ENCODE data around the gene NOS3. TPM values are rescaled to one million over a fixed set of nuclear protein-coding genes. Genes with fewer than 3 reads are reported as not detected.

NOS3 gene
- total and polyA plus RNA-seq, 7 donors, result 1.4 to 13.2 (median 5.8) TPM

DNA sequence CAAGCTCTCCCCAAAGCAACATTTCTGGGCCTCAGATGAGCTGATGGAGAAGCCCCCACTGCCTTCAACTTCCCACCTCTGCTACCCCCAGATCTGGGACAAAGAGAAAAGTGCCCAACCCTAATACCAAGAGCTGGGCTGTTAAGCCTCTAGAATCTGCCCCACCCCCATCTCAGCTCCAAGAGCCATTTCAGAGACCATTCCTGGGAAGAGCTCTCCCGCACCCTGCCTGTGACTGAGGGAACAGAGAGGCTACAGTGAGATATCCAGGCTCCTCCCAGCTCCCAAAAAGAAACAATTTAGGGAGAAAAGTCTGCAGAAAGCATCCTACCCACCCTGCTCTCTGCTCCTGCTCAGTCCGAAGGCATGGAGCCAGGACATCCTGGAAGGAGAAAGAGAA, 10.2 kb upstream of the NOS3 start:
- no peaks in the 10 kb centered on the region for H3K9me3 ChIP-seq
- H3K4me1 ChIP-seq, result no peaks in the 10 kb centered on the region
- H3K27ac ChIP-seq, result no peak overlapping the region
- ATAC-seq, result no peak
- intact Hi-C loops (cut with DNase I), result loop anchor here (2.0 to 10.0 kb wide), 2 partner anchors 78 to 196 kb away; no protein-coding TSS in a partner anchor
- no peaks in the 10 kb centered on the region for H3K36me3 ChIP-seq (ENCODE audit: insufficient read depth in 1 of 2, low read depth in 1 of 2)
- DNase-seq, result no peak
- peaks cover 0 to 68% (median 13%) of the 10 kb centered on the region in 3 donors for H3K27me3 ChIP-seq (ENCODE audit: insufficient read depth in 3 of 3, low read length in 2 of 3)
- no peak overlapping the region for H3K4me3 ChIP-seq
- WGBS, 3 donors, result 49 to 65% (median 63%) methylated on average over 2 of the region's 2 CpGs
- TF ChIP-seq, protein P1, sequence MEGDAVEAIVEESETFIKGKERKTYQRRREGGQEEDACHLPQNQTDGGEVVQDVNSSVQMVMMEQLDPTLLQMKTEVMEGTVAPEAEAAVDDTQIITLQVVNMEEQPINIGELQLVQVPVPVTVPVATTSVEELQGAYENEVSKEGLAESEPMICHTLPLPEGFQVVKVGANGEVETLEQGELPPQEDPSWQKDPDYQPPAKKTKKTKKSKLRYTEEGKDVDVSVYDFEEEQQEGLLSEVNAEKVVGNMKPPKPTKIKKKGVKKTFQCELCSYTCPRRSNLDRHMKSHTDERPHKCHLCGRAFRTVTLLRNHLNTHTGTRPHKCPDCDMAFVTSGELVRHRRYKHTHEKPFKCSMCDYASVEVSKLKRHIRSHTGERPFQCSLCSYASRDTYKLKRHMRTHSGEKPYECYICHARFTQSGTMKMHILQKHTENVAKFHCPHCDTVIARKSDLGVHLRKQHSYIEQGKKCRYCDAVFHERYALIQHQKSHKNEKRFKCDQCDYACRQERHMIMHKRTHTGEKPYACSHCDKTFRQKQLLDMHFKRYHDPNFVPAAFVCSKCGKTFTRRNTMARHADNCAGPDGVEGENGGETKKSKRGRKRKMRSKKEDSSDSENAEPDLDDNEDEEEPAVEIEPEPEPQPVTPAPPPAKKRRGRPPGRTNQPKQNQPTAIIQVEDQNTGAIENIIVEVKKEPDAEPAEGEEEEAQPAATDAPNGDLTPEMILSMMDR (IDR thresholded peaks at IDR 0.05), result no peak

DNA sequence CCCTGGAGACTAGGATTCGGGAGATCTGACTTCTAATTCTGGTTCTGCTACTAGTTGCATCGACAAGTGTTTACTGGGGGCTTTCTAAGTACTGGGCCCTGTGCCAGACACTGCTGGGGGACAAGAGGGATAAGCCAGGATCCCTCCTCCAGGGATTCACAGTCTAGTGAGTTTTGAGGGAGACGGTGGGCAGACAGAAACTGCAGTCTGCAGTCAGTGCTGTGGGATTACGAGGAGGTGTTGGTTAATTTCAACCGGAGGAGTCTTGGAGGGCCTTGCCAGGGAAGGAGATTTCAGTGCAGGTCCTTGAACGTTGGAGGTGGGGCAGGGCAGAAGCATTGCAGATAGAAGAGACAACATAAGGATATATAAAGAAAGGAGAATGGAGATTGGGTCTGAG, 9.2 kb upstream of the NOS3 start:
- ATAC-seq (no peak), DNase-seq (no peak)
- TF ChIP-seq, protein P1 (IDR thresholded peaks at IDR 0.05), result no peak
- 42 to 52% (median 51%) methylated on average over 6 of the region's 6 CpGs for WGBS, 3 donors
- no peak overlapping the region for H3K27ac ChIP-seq
- peaks cover 0 to 58% (median 13%) of the 10 kb centered on the region in 3 donors for H3K27me3 ChIP-seq (ENCODE audit: insufficient read depth in 3 of 3, low read length in 2 of 3)
- intact Hi-C loops (cut with DNase I), result loop anchor here (2.0 to 10.0 kb wide), 2 partner anchors 79 to 197 kb away; no protein-coding TSS in a partner anchor
- H3K4me3 ChIP-seq, result no peak overlapping the region
- no peaks in the 10 kb centered on the region for H3K4me1 ChIP-seq
- no peaks in the 10 kb centered on the region for H3K9me3 ChIP-seq
- no peaks in the 10 kb centered on the region for H3K36me3 ChIP-seq (ENCODE audit: insufficient read depth in 1 of 2, low read depth in 1 of 2)

DNA sequence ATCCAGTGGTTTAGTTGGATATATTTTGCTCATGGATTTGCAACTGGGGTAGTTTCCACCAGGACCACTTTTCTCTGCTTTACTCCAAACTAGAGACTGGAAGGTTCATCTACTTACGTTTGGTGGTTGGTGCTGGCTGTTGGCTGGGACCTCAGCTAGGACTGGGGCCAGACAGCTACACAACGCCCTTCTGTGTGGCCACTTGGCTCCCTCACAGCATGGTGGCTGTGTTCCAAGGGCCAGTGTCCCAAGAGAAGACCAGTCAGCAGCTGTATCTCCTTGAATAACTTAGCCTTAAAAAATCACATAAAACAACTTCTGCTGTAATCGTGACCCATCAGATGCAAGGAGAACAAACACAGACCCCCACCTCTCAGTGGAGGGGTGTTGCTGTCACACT, 8.5 kb upstream of the NOS3 start:
- Histone ChIP-seq H3K4me3 (no peak overlapping the region), H3K27ac (no peak overlapping the region), H3K36me3 (ENCODE audit: insufficient read depth in 1 of 2, low read depth in 1 of 2) (no peaks in the 10 kb centered on the region), H3K27me3 (ENCODE audit: insufficient read depth in 3 of 3, low read length in 2 of 3) (peaks cover 0 to 51% (median 7%) of the 10 kb centered on the region in 3 donors), H3K4me1 (no peaks in the 10 kb centered on the region), H3K9me3 (no peaks in the 10 kb centered on the region)
- ATAC-seq, result no peak
- 7 to 16% (median 10%) methylated on average over 3 of the region's 3 CpGs for WGBS, 3 donors
- TF ChIP-seq, protein P1 (IDR thresholded peaks at IDR 0.05), result no peak
- intact Hi-C loops (cut with DNase I), result loop anchor here in 1 of 2 donors (10.0 kb wide), 1 partner anchor 198 kb away; no protein-coding TSS in a partner anchor
- DNase-seq, result peak in 1 of 2 donors; percentile 12

DNA sequence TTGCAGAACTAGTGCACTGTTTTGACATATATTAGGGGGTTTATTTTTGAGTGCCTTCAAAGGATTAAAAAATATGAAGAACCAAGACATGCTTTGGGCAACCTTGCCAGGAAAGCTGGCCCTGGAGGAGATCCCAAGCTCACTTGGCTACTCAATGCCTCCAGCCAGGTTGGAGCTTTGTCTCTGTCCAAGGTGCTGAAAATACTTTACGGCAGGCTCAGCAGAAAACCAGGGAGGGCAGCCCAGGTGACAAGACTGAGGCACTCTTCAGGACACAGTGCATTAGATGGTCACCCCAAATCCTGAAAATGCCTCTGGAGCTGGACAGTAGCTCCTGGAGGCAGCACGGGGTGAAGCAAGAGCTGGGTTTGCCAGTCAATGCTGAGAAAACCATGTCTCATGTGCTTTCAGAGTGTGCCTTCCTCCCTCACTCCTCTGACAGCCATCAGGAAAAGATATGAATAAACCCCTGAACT, 6.9 kb upstream of the NOS3 start:
- TF ChIP-seq, protein P1 (IDR thresholded peaks at IDR 0.05), result no peak
- no peaks in the 10 kb centered on the region for H3K36me3 ChIP-seq (ENCODE audit: insufficient read depth in 1 of 2, low read depth in 1 of 2)
- ATAC-seq (no peak), DNase-seq (peak in 1 of 2 donors; percentile 3)
- intact Hi-C loops (cut with DNase I), result loop anchor here in 1 of 2 donors (10.0 kb wide), 1 partner anchor 199 kb away; no protein-coding TSS in a partner anchor
- H3K9me3 ChIP-seq, result no peaks in the 10 kb centered on the region
- H3K27ac ChIP-seq, result no peak overlapping the region
- 0 to 7% (median 4%) methylated on average over 2 of the region's 2 CpGs for WGBS, 3 donors
- H3K4me3 ChIP-seq, result no peak overlapping the region
- peaks cover 0 to 45% (median under 1%) of the 10 kb centered on the region in 3 donors for H3K27me3 ChIP-seq (ENCODE audit: insufficient read depth in 3 of 3, low read length in 2 of 3)
- H3K4me1 ChIP-seq, result no peaks in the 10 kb centered on the region

Measured in psoas muscle (tissue), 8 donors.